Thoracic aorta (tissue), 2 donors: Measurements from ENCODE around the gene ANO9. TPM values are rescaled to one million over a fixed set of nuclear protein-coding genes. Genes with fewer than 3 reads are reported as not detected.

Source experiments
- ATAC-seq: fragments of 150-250 bp; one replicate; pipeline ENCODE4 v1.8.0; 2017; ENCODE audit warnings: low read depth; ENCODE audit not compliant: insufficient number of reproducible peaks, low FRiP score
- DNase-seq: peaks from one replicate; pipeline ENCODE4 v3.0.0-alpha.2; 2020; ENCODE audit warnings: low spot score
- H3K27ac ChIP-seq, 2 donors: fragments of 200-600 bp; sonication (generic); 1 replicate in 1 of 2; 2 replicates in 1 of 2; pipeline ENCODE4 v1.5.1; 2016; ENCODE audit warnings: mild to moderate bottlenecking in 2 of 2, moderate library complexity in 2 of 2
- H3K27me3 ChIP-seq: fragments of 200-600 bp; sonication (generic); replicated peaks from 2 replicates; pipeline ENCODE4 v1.6.0; 2016; ENCODE audit warnings: mild to moderate bottlenecking; ENCODE audit not compliant: insufficient read depth
- H3K36me3 ChIP-seq: fragments of 200-600 bp; sonication (generic); one replicate; pipeline ENCODE4 v1.5.1; 2016
- H3K4me1 ChIP-seq, 2 donors: fragments of 200-600 bp; sonication (generic); 1 replicate in 1 of 2; 2 replicates in 1 of 2; pipeline versions ENCODE4 v1.5.1 to v1.6.0; 2016; ENCODE audit warnings: low read depth in 2 of 2, mild to moderate bottlenecking in 1 of 2; ENCODE audit not compliant: control insufficient read depth in 1 of 2
- H3K4me3 ChIP-seq: fragments of 200-600 bp; sonication (generic); 2 replicates; pipeline ENCODE4 v1.5.1; 2016; ENCODE audit warnings: mild to moderate bottlenecking
- H3K9me3 ChIP-seq: fragments of 200-600 bp; sonication (generic); 2 replicates; pipeline ENCODE4 v1.5.1; 2016
- total RNA-seq, 2 donors: library from RNA; depleted of rRNA; stranded (reverse); fragments of >200 nt; gene quantifications; one replicate each; pipeline versions ENCODE4 v1.1.0 to v1.2.3, GENCODE V29; 2016
- TF ChIP-seq, protein P1 (sequence below): fragments of 200-600 bp; sonication (generic); IDR thresholded peaks from one replicate; pipeline ENCODE4 v1.5.1; 2019; ENCODE audit warnings: antibody characterized with exemption

The ANO9 gene
- total RNA-seq, 2 donors from 2014 or later, result 0.68 to 2.7 TPM

DNA sequence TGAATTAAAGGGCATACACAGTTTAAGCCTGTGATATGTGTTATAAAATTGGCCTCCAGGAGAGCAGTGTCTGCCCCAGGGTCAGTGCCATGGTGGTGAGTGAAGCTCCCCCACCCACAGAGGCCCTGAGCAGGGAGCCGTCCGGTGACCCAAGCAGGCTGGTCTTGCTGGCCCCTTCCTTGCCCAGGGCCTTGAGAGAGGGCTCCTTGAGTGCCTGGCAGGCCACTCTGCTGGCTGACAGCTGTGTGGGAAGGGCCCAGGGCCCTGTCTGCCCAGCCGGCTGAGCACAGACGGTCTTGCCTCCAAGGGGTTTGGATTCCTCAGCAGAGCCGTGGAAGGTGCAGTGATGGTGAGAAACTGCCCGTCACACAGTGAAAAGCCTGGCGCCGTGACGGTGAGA lies 34.1 kb upstream of the ANO9 start:
- Histone ChIP-seq H3K4me3 (no peak overlapping the region), H3K36me3 (no peaks in the 10 kb centered on the region), H3K27ac (no peak overlapping the region), H3K9me3 (no peaks in the 10 kb centered on the region), H3K27me3 (no peaks in the 10 kb centered on the region), H3K4me1 (peaks cover 5 to 10% of the 10 kb centered on the region in 2 donors)
- no peak for DNase-seq
- no peak for ATAC-seq
- TF ChIP-seq, protein P1, sequence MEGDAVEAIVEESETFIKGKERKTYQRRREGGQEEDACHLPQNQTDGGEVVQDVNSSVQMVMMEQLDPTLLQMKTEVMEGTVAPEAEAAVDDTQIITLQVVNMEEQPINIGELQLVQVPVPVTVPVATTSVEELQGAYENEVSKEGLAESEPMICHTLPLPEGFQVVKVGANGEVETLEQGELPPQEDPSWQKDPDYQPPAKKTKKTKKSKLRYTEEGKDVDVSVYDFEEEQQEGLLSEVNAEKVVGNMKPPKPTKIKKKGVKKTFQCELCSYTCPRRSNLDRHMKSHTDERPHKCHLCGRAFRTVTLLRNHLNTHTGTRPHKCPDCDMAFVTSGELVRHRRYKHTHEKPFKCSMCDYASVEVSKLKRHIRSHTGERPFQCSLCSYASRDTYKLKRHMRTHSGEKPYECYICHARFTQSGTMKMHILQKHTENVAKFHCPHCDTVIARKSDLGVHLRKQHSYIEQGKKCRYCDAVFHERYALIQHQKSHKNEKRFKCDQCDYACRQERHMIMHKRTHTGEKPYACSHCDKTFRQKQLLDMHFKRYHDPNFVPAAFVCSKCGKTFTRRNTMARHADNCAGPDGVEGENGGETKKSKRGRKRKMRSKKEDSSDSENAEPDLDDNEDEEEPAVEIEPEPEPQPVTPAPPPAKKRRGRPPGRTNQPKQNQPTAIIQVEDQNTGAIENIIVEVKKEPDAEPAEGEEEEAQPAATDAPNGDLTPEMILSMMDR, result no peak

DNA sequence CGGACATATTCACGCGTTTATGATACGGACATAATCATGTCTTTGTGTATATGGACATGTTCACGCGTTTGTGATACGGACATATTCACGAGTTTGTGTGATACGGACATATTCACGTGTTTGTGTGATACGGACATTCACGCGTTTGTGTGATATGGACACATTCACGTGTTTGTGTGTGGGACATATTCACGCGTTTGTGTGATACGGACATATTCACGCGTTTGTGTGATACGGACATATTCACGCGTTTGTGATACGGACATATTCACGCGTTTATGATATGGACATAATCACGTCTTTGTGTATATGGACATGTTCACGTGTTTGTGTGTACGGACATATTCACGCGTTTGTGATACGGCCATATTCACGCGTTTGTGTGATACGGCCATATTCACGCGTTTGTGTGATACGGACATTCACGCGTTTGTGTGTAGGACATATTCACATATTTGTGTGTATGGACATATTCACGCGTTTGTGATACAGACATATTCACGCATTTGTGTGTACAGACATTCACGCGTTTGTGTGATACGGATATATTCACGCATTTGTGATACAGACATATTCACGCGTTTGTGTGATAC lies 33.2 kb upstream of the ANO9 start:
- no peaks in the 10 kb centered on the region for H3K27me3 ChIP-seq
- no peak overlapping the region for H3K4me3 ChIP-seq
- H3K4me1 ChIP-seq, result peaks cover 8 to 13% of the 10 kb centered on the region in 2 donors
- no peak overlapping the region for H3K27ac ChIP-seq
- ATAC-seq (no peak), DNase-seq (no peak)
- TF ChIP-seq, protein P1, result no peak
- no peaks in the 10 kb centered on the region for H3K9me3 ChIP-seq
- H3K36me3 ChIP-seq, result no peaks in the 10 kb centered on the region

DNA sequence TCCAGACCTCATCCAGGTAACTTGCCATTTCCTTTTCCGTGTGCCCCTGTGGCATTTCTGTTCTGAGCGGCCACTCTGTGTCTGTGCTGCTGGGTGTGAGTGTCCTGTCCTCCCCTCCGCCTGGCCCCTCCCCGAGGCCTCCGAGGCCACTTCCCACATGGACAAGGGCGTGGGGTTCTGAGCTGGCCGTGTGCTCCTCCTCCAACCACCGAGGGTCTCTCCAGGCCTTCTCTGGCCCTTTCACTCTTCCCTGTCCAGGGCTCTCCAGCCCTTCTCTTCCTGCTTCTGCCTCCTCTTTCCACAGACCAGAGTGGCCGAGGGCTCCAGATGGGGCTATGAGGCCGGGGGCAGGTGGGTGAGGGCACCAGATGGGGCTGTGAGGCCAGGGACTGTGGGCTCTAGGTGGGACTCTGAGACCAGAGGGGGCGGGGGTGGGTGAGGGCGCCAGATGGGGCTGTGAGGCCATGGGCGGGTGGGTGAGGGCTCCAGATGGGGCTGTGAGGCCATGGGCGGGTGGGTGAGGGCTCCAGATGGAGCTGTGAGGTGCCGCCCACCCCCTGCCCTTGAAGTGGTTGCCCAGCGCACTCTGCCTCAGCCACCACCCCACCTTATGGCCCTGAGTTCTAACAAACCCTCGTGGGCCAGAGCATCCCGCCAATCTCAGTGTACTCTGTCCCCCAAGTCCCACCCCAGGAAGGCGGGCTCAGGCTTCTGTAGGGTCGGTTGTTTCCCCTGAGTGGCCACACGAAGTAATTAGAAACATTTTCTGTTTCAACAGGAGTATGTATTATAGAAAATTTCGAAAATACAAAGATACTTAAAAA lies 32.4 kb upstream of the ANO9 start:
- no peak overlapping the region for H3K4me3 ChIP-seq
- no peak for DNase-seq
- peaks cover 13 to 21% of the 10 kb centered on the region in 2 donors for H3K4me1 ChIP-seq
- TF ChIP-seq, protein P1, result no peak
- ATAC-seq, result no peak
- H3K36me3 ChIP-seq, result no peaks in the 10 kb centered on the region
- no peaks in the 10 kb centered on the region for H3K9me3 ChIP-seq
- no peak overlapping the region for H3K27ac ChIP-seq
- H3K27me3 ChIP-seq, result no peaks in the 10 kb centered on the region

DNA sequence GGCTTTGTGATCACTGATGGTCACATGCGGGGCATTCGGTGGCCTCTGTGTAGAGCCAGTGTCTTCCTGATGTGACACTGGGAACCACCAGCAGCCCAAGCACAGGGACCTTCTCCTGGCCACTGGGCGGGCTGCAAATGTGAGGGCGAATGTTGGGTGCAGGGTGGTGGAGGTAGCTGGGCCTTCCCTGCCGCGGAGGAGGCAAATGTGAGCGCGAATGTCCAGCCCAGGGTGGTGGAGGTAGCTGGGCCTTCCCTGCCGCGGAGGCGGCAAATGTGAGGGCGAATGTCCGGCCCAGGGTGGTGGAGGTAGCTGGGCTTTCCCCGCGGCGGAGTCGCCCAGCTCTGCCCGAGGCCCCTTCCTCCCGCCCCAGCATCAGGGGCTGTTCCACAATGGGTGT lies 31.6 kb upstream of the ANO9 start:
- TF ChIP-seq, protein P1, result no peak
- DNase-seq, result no peak
- Histone ChIP-seq H3K36me3 (no peaks in the 10 kb centered on the region), H3K27me3 (no peaks in the 10 kb centered on the region), H3K9me3 (no peaks in the 10 kb centered on the region), H3K27ac (no peak overlapping the region), H3K4me3 (no peak overlapping the region), H3K4me1 (peaks cover 13 to 21% of the 10 kb centered on the region in 2 donors)
- no peak for ATAC-seq

DNA sequence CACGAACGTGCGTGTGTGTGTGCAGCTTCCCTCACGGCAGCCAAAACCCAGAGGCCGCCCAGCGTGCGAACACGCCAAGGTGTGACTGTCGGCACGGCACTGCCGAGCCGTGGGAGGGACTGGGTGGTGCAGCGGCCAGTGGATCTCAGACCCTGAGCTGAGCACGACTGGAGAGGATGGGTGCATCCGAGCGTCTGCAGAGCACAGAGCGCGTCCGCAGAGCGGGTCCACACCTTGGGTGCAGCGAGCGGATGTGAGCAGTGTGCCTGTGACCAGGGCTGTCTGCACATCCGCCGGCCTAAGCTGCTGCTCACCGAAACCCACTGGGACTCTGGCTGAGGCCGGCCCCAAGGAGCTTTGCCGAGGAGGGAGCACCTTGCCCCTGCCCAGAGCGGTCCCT lies 31.0 kb upstream of the ANO9 start:
- ATAC-seq (no peak), DNase-seq (no peak)
- H3K27ac ChIP-seq, result no peak overlapping the region
- H3K36me3 ChIP-seq, result no peaks in the 10 kb centered on the region
- TF ChIP-seq, protein P1, result no peak
- H3K4me3 ChIP-seq, result no peak overlapping the region
- no peaks in the 10 kb centered on the region for H3K27me3 ChIP-seq
- H3K4me1 ChIP-seq, result peaks cover 13 to 26% of the 10 kb centered on the region in 2 donors
- H3K9me3 ChIP-seq, result no peaks in the 10 kb centered on the region
